ENCODE results near the gene EDNRA.

Gene EDNRA

GRCh38 chr4:147479786-147480185, 1.1 kb upstream of the EDNRA start:
- TF ChIP-seq FOXP2 (optimal IDR thresholded peaks at IDR 0.05; ENCODE audit: borderline replicate concordance, extremely low read depth, extremely low read length, insufficient read depth) (no peak), TAF1 (IDR thresholded peaks at IDR 0.05; ENCODE audit: borderline replicate concordance, insufficient read depth, low read length) (no peak), SIN3A (IDR thresholded peaks at IDR 0.05; ENCODE audit: borderline replicate concordance, insufficient read depth, low read length) (no peak), POLR2AphosphoS5 (IDR thresholded peaks at IDR 0.05; ENCODE audit: low read depth, low read length) (no peak), REST (IDR thresholded peaks at IDR 0.05; ENCODE audit: insufficient read depth in 1 of 2, low read depth in 2 of 2, low read length in 2 of 2) (no peak)

GRCh38 chr4:147480502-147480890, 401 bp upstream of the EDNRA start:
- TF ChIP-seq SIN3A (IDR thresholded peaks at IDR 0.05; ENCODE audit: borderline replicate concordance, insufficient read depth, low read length), result no peak
- TF ChIP-seq POLR2AphosphoS5 (IDR thresholded peaks at IDR 0.05; ENCODE audit: low read depth, low read length), result no peak
- no peak for TF ChIP-seq FOXP2 (optimal IDR thresholded peaks at IDR 0.05; ENCODE audit: borderline replicate concordance, extremely low read depth, extremely low read length, insufficient read depth)
- no peak for TF ChIP-seq REST (IDR thresholded peaks at IDR 0.05; ENCODE audit: insufficient read depth in 1 of 2, low read depth in 2 of 2, low read length in 2 of 2)
- no peak for TF ChIP-seq TAF1 (IDR thresholded peaks at IDR 0.05; ENCODE audit: borderline replicate concordance, insufficient read depth, low read length)

DNA sequence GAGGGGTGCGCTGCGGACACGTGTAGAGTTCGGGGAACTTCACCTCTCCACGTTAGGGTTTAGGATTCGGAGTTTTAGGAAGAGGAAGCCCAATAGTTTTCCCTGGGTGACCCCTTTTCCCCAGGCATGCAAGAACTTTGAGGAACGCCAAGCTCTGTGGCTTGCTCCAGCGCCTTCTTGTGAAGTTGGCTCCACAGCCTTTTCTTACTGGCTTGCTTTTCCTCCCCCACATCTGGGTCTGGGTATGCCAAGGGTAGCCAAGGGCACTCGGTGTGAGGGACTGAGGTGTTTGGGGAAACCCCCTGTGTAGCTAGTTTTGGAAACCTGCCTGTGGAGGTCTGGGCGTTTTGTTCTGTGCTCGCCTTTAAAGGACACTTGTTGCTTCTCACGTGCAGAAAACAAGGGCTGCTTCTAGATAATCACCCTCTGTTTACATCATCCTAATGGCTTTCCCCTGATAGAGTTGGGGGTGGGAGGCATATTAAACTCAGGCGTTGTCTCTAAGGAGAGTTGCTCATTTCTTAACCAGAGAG, 746 bp downstream of the EDNRA start:
- TF ChIP-seq TAF1 (IDR thresholded peaks at IDR 0.05; ENCODE audit: borderline replicate concordance, insufficient read depth, low read length) (no peak), SIN3A (IDR thresholded peaks at IDR 0.05; ENCODE audit: borderline replicate concordance, insufficient read depth, low read length) (no peak), FOXP2 (optimal IDR thresholded peaks at IDR 0.05; ENCODE audit: borderline replicate concordance, extremely low read depth, extremely low read length, insufficient read depth) (no peak), POLR2AphosphoS5 (IDR thresholded peaks at IDR 0.05; ENCODE audit: low read depth, low read length) (no peak), REST (IDR thresholded peaks at IDR 0.05; ENCODE audit: insufficient read depth in 1 of 2, low read depth in 2 of 2, low read length in 2 of 2) (no peak)

- TF ChIP-seq SIN3A (IDR thresholded peaks at IDR 0.05; ENCODE audit: borderline replicate concordance, insufficient read depth, low read length) (no peak), POLR2AphosphoS5 (IDR thresholded peaks at IDR 0.05; ENCODE audit: low read depth, low read length) (no peak), REST (IDR thresholded peaks at IDR 0.05; ENCODE audit: insufficient read depth in 1 of 2, low read depth in 2 of 2, low read length in 2 of 2) (no peak), TAF1 (IDR thresholded peaks at IDR 0.05; ENCODE audit: borderline replicate concordance, insufficient read depth, low read length) (no peak), FOXP2 (optimal IDR thresholded peaks at IDR 0.05; ENCODE audit: borderline replicate concordance, extremely low read depth, extremely low read length, insufficient read depth) (no peak)
These were observed 1.4 kb downstream of the EDNRA start for GRCh38 chr4:147482281-147482680.

DNA sequence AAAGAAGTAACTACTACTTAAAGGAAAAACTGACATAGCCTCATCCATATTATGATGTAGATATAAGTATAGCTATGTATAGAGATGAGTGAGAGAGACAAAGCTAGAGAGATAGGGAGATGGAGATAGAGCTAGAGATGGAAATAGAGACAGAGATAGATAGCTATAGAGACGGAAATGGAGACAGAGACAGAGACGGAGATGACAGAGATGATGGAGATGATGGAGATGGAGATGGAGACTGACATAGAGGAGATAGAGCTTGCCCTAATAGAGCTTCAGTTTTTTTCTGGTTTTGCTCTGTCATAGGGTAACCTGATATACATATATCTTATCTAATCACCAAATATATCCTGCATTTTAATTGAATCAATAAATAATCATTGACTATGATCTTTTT, 4.3 kb downstream of the EDNRA start:
- no peak for TF ChIP-seq REST (IDR thresholded peaks at IDR 0.05; ENCODE audit: insufficient read depth in 1 of 2, low read depth in 2 of 2, low read length in 2 of 2)
- TF ChIP-seq POLR2AphosphoS5 (IDR thresholded peaks at IDR 0.05; ENCODE audit: low read depth, low read length), result no peak
- no peak for TF ChIP-seq SIN3A (IDR thresholded peaks at IDR 0.05; ENCODE audit: borderline replicate concordance, insufficient read depth, low read length)

Data from PFSK-1 (cell line).